GM21381 (cell line): ENCODE measurements around the gene CMIP.

ENCODE experiments used
- ATAC-seq: cut with Tn5 transposase; IDR thresholded peaks from one replicate; pipeline ENCODE4 v1.9.1; 2021; ENCODE audit warnings: mild to moderate bottlenecking, moderate library complexity; ENCODE audit not compliant: unreplicated experiment

The CMIP gene

DNA sequence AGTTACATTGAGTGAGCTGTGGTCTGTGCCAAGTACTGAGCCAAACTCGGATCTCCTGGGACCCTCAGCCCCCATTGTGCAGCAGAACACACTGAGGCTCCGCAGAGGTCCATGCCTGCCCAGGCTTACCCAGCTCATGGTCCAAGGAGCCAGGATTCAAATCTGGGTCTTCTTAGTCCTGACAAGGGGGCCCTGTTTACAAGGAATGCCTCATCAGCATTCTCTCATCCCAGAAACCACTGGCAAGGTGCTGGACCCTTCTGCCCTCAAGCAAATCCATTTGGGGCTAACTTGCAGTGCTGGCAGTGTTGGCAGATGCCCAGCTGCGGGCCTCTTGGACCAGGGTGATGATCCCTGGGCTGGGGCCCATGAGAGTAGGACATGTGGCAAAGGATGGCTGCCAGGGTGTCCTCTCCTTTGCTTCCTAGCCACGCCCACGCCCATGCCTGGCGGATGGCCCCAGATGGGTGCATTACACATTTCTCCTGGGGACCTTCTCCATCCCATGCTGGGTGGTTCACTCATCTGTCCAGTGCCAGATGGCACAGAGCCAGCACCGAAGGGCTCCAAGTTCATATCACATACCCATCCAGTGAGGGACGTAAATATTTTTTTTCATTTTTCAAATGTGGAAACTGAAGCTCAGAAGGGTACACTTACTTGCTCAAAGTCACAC, 117.7 kb downstream of the CMIP start:
- no peak for ATAC-seq

GRCh38 chr16:81562926-81563325, 118.3 kb downstream of the CMIP start:
- ATAC-seq = no peak

- no peak for ATAC-seq
Measured at GRCh38 chr16:81564421-81564911, 119.9 kb downstream of the CMIP start.

- ATAC-seq = no peak
Measured at GRCh38 chr16:81565321-81566028, 120.9 kb downstream of the CMIP start.

- no peak for ATAC-seq
Measured at GRCh38 chr16:81566086-81567007, 121.7 kb downstream of the CMIP start.

DNA sequence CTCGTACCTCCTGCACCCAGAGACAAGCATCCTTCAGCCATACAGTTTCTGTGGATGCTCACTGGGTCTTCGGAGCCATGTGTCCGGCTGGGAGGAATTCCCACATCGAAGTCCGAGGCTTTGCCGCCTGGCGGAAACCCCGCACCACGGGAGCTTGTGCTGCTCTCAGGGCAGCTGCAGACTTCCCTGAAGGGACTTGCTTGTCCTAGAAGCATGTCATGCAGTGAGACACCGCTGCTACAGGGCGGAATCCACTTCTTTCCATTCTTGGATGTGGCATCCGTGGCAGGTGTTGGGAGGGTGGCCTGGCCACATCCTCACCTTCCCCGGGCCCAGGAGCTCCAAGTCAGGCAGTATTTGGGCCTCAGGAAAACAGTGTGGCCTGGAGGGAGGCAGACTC, 122.5 kb downstream of the CMIP start:
- ATAC-seq = no peak

GRCh38 chr16:81567987-81568748, 123.6 kb downstream of the CMIP start:
- ATAC-seq = no peak

DNA sequence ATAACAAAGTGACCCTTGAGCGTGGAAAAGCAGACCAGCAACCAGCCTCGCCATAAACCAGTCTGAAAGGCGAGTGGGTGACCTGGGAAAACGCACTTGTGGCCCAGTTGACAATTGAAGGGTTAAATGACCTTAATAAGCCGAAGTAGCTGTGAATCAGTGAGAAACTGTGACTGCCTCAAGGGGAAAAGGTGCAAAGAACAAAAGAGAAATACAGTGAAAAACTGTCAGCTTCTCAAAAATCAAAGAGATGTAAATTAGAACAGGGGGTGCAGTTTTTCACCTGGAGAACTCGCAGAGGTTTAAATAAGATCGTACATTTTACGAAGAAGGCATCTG, 124.1 kb downstream of the CMIP start:
- no peak for ATAC-seq

DNA sequence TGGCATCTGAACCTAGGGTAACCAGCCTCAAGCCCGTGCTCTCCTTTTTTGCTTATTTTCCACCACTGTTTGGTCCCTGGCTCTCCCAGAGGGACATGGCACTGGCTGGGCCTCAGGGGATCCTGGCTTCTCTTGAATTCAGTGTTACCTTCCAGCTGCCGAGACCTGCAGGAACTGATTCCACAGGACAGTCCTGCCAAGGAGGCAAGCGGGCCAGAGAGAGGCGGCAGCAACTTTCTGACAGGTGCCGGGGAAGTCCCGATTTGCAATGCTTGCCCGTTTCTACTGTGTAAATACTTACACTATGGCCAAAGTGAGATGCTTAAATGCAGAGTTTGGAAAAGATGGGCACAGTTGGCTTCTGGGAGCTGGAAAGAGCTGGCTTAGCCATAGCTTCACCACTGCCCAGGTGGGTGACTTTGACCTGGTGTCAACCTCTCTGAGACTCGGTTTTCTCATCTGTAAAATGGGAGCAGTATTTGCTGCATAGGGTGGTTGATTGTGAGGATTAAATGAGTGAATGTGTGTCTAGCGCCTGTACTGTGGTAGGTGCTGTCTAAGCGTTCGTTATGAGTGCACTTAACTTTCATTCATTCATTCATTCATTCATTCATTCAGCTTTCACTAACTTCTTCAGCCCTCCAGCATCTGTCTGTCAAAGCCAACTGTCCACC, 124.9 kb downstream of the CMIP start:
- ATAC-seq = no peak

GRCh38 chr16:81570151-81570846, 125.7 kb downstream of the CMIP start:
- ATAC-seq = no peak

DNA sequence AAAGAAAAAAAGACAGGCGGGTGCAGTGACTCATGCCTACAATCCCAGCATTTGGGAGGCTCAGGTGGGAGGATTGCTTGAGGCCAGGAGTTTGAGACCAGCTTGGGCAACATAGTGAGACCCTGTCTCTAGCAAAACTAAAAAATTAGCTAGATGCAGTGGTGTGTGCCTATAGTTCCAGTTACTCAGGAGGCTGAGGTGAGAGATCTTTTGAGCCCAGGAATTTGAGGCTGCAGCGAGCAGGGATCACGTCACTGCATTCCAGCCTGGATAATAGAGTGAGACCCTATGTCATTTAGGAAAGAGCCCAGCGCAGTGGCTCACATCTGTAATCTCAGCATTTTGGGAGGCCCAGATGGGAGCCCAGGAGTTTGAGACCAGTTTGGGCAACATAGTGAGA, 126.6 kb downstream of the CMIP start:
- ATAC-seq = no peak

- ATAC-seq = no peak
Measured at GRCh38 chr16:81571592-81572385, 127.2 kb downstream of the CMIP start.

GRCh38 chr16:81572386-81573144, 128.0 kb downstream of the CMIP start:
- no peak for ATAC-seq

- ATAC-seq = no peak
Measured at GRCh38 chr16:81573533-81574020, 129.0 kb downstream of the CMIP start.

- ATAC-seq = no peak
Measured at GRCh38 chr16:81574168-81574567, 129.6 kb downstream of the CMIP start.

GRCh38 chr16:81575307-81575706, 130.7 kb downstream of the CMIP start:
- ATAC-seq = no peak

GRCh38 chr16:81575834-81576233, 131.2 kb downstream of the CMIP start:
- no peak for ATAC-seq

DNA sequence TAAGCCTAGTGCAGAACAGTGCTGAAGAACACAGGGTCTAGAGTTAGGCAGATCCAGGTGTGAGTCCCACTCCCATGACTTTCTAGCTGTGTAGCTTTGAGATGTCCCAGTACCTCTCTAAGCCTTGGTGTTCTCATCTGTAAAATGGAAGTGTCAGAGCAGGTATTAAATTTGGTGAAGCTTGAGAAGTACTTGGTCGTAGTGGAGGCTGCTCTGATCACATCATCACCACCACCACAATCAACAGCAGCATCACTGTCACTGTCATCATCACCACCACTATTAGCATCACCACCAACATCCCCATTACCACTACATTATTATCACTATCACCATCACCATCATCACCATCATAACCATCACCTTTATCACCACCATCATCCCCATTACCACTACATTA, 132.1 kb downstream of the CMIP start:
- ATAC-seq = no peak
